SU-DHL-6 (cell line): ENCODE data around the gene KCNH4.

Experiments used
- CTCF ChIP-seq: fragments of 200-600 bp; sonication (generic); IDR thresholded peaks from one replicate; pipeline ENCODE4 v1.5.1; 2017; ENCODE audit warnings: antibody characterized with exemption, mild to moderate bottlenecking, low read length, moderate library complexity; ENCODE audit not compliant: insufficient read depth, poor library complexity, severe bottlenecking
- EZH2phosphoT487 ChIP-seq: fragments of 200-600 bp; sonication (generic), shearing (Covaris generic); conservative IDR thresholded peaks from 2 replicates; pipeline ENCODE4 v1.6.1; 2018; ENCODE audit warnings: mild to moderate bottlenecking, antibody characterized with exemption, low read length, moderate library complexity, mixed read lengths

DNA sequence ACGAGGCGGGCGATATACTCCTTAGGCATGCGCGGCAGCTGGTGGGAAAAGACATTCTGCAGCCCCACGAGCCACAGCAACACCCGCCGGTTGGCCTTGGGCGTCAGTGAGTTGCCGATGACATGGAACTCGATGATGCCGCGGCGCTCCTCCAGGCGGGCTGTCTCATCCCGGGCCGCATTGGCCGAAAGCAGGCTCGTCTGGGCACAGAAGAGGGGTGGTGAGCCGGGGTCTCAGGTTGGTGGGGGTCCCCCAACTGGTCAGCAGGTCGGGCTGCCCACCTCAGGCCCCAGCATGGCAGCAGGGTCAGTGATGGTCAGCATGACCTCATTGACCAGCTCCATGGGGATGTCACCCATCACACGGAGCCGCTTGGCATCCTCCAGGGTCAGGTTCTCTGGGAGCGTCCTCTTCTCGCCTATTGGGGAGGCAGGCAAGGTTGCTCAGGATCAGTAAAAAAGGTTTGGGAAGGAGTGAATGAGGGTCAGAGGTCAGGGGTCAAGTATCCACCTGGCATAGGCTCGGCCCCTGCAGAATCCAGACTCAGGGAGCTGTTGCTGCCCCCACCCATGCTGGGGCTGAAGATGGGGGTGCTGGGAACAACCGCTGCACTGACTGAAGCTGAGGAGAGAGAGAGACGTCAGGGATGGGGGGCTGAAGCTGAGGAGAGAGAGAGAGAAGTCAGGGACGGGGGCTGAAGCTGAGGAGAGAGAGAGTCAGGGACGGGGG is 63.4 kb downstream of the KCNH4 start:
- TF ChIP-seq CTCF = no peak
- TF ChIP-seq EZH2phosphoT487 = no peak
